Thyroid gland (tissue), 4 donors: ENCODE results near the gene ADRB1. TPM values are rescaled to one million over a fixed set of nuclear protein-coding genes. Genes with fewer than 3 reads are reported as not detected.

Experiments used
- DNase-seq, 2 donors: peaks; one replicate each; pipeline ENCODE4 v3.0.0-alpha.2; 2019
- H3K27ac ChIP-seq, 3 donors: fragments of 200-600 bp; sonication (generic); 1 replicate in 2 of 3; 2 replicates in 1 of 3; pipeline ENCODE4 v1.5.1; 2016 to 2019; ENCODE audit warnings: mild to moderate bottlenecking in 1 of 3, moderate library complexity in 1 of 3
- H3K27me3 ChIP-seq: fragments of 200-600 bp; sonication (generic); one replicate; pipeline ENCODE4 v1.5.1; 2019
- H3K36me3 ChIP-seq, 2 donors: fragments of 200-600 bp; sonication (generic); one replicate each; pipeline ENCODE4 v1.5.1; 2016 to 2019
- H3K4me1 ChIP-seq, 2 donors: fragments of 200-600 bp; sonication (generic); one replicate each; pipeline ENCODE4 v1.5.1; 2017 to 2019
- H3K4me3 ChIP-seq, 3 donors: fragments of 200-600 bp; sonication (generic); replicated peaks in 1 of 3; 1 replicate in 2 of 3; 2 replicates in 1 of 3; pipeline ENCODE4 v1.5.1; 2016; ENCODE audit warnings: mild to moderate bottlenecking in 1 of 3
- H3K9me3 ChIP-seq: fragments of 200-600 bp; sonication (generic); one replicate; pipeline ENCODE4 v1.5.1; 2017
- POLR2A ChIP-seq, 2 donors: fragments of 450-650 bp; IDR thresholded peaks; one replicate each; pipeline ENCODE4 v1.6.1; 2017; ENCODE audit warnings: antibody characterized with exemption in 2 of 2, mild to moderate bottlenecking in 2 of 2, moderate library complexity in 1 of 2
- WGBS, 2 donors: methylation state at CpG; one replicate each; pipeline ENCODE4 v1.1.5; 2017; 5-methylcytosine and 5-hydroxymethylcytosine counted together
- intact Hi-C: fragments of 100-400 bp; cut with DNase I; formaldehyde crosslinking; loops from one replicate; pipeline ENCODE4 v1.15.1; 2023
- total RNA-seq, 4 donors: library from RNA; depleted of rRNA; stranded (reverse); fragments of >200 nt; gene quantifications; one replicate each; pipeline ENCODE4 v1.2.3, GENCODE V29; 2016
- TF ChIP-seq, protein P1 (sequence below), 6 experiments: fragments of 200-600 bp in 3 of 6; fragments of 450-650 bp in 3 of 6; sonication (generic) in 3 of 6; IDR thresholded peaks; one replicate each; pipeline ENCODE4 v1.5.1; 2016 to 2019; ENCODE audit warnings: antibody characterized with exemption in 6 of 6, mild to moderate bottlenecking in 2 of 6, inconsistent platforms in 1 of 6, moderate library complexity in 1 of 6

The ADRB1 gene
- total RNA-seq, 4 donors from 2014 or later, result 0.27 to 1.7 (median 0.95) TPM

DNA sequence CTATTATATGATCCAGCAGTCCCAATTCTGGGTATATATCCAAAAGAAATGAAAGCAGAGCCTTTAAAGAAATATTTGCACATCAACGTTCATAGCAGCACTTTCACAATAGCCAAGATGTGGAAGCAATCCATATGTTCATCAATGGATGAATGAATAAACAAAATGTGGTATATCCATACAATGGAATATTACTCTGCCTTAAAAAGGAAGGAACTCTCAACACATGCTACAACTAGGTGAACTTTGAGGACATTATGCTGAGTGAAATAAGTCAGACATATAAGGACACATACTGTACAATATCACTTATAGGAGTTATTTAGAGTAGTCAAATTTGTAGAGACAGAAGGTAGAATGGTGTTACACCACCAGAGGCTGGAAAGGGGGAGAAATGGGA lies 28.0 kb upstream of the ADRB1 start:
- Histone ChIP-seq H3K27me3 (no peaks in the 10 kb centered on the region), H3K4me1 (no peaks in the 10 kb centered on the region), H3K9me3 (no peaks in the 10 kb centered on the region), H3K36me3 (no peaks in the 10 kb centered on the region), H3K27ac (no peak overlapping the region), H3K4me3 (no peak overlapping the region)
- WGBS, 2 donors, result 51 to 91% methylated on average over 1 of the region's 1 CpG
- DNase-seq, result no peak
- intact Hi-C loops, result no loop called here
- TF ChIP-seq POLR2A (IDR thresholded peaks at IDR 0.05), result no peak
- TF ChIP-seq, protein P1, sequence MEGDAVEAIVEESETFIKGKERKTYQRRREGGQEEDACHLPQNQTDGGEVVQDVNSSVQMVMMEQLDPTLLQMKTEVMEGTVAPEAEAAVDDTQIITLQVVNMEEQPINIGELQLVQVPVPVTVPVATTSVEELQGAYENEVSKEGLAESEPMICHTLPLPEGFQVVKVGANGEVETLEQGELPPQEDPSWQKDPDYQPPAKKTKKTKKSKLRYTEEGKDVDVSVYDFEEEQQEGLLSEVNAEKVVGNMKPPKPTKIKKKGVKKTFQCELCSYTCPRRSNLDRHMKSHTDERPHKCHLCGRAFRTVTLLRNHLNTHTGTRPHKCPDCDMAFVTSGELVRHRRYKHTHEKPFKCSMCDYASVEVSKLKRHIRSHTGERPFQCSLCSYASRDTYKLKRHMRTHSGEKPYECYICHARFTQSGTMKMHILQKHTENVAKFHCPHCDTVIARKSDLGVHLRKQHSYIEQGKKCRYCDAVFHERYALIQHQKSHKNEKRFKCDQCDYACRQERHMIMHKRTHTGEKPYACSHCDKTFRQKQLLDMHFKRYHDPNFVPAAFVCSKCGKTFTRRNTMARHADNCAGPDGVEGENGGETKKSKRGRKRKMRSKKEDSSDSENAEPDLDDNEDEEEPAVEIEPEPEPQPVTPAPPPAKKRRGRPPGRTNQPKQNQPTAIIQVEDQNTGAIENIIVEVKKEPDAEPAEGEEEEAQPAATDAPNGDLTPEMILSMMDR (IDR thresholded peaks at IDR 0.05), result no peak

DNA sequence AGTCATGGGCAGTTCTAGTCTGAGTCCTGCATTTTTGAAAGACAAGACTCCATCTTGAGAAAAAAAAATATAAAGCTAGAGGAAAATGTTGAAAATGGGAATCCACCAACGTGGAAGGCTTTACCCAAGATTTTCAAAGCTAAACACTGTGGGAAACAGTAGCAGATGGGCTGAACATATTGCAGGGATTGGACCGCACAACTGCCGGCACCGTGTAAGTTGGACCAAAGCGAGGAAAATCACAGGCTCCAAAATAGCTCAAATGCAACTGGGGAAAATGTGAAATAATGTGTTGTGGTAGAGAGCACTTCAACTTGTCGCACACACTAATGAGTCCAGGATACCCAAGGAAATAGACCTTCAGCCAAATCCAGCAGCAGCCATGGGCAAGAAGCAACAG lies 26.4 kb upstream of the ADRB1 start:
- TF ChIP-seq POLR2A (IDR thresholded peaks at IDR 0.05), result no peak
- TF ChIP-seq, protein P1 (IDR thresholded peaks at IDR 0.05), result no peak
- no peak for DNase-seq
- WGBS, 2 donors, result 84 to 93% methylated on average over 6 of the region's 6 CpGs

DNA sequence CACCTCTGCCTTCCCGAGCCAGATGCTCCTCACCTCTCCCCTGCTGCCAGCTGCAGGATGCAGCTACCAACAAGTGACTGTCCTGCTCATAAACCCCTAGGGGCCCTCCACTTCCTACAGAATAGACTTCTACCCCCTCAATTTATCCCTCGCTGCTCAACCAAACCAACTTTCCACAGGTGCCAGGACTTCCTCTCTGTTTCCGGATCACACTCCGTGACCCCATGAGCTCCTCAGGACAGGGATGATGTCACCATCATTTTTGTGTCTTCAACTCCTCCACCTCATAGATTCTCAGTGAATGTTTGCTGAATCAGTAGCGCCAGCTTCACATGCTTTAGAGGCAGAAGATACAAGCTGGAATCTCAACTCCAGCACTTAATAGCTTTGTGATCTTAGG lies 25.8 kb upstream of the ADRB1 start:
- no peaks in the 10 kb centered on the region for H3K36me3 ChIP-seq
- 60 to 72% methylated on average over 5 of the region's 5 CpGs for WGBS, 2 donors
- no peak for DNase-seq
- no peak overlapping the region for H3K27ac ChIP-seq
- no peaks in the 10 kb centered on the region for H3K9me3 ChIP-seq
- TF ChIP-seq, protein P1 (IDR thresholded peaks at IDR 0.05), result no peak
- TF ChIP-seq POLR2A (IDR thresholded peaks at IDR 0.05), result no peak
- intact Hi-C loops, result no loop called here
- no peak overlapping the region for H3K4me3 ChIP-seq
- no peaks in the 10 kb centered on the region for H3K4me1 ChIP-seq
- no peaks in the 10 kb centered on the region for H3K27me3 ChIP-seq

More for the DNA sequence above, 26.4 kb upstream of the ADRB1 start:
- H3K27ac ChIP-seq, result no peak overlapping the region
- no peaks in the 10 kb centered on the region for H3K4me1 ChIP-seq
- intact Hi-C loops, result no loop called here
- no peak overlapping the region for H3K4me3 ChIP-seq
- H3K27me3 ChIP-seq, result no peaks in the 10 kb centered on the region
- no peaks in the 10 kb centered on the region for H3K9me3 ChIP-seq
- H3K36me3 ChIP-seq, result no peaks in the 10 kb centered on the region

- Histone ChIP-seq H3K27me3 (no peaks in the 10 kb centered on the region), H3K4me1 (no peaks in the 10 kb centered on the region), H3K4me3 (no peak overlapping the region), H3K9me3 (no peaks in the 10 kb centered on the region), H3K36me3 (no peaks in the 10 kb centered on the region), H3K27ac (no peak overlapping the region)
- no peak for DNase-seq
- intact Hi-C loops, result no loop called here
- TF ChIP-seq, protein P1 (IDR thresholded peaks at IDR 0.05), result no peak
- TF ChIP-seq POLR2A (IDR thresholded peaks at IDR 0.05), result no peak
- 90 to 93% methylated on average over 4 of the region's 4 CpGs for WGBS, 2 donors
Observed at GRCh38 chr10:114019226-114019625, 24.4 kb upstream of the ADRB1 start.

- no peak for DNase-seq
- intact Hi-C loops, result no loop called here
- Histone ChIP-seq H3K4me3 (no peak overlapping the region), H3K27ac (no peak overlapping the region), H3K4me1 (peaks cover 0 to under 1% of the 10 kb centered on the region in 2 donors), H3K9me3 (no peaks in the 10 kb centered on the region), H3K36me3 (no peaks in the 10 kb centered on the region), H3K27me3 (no peaks in the 10 kb centered on the region)
- 84 to 85% methylated on average over 3 of the region's 3 CpGs for WGBS, 2 donors
- no peak for TF ChIP-seq POLR2A (IDR thresholded peaks at IDR 0.05)
- TF ChIP-seq, protein P1 (IDR thresholded peaks at IDR 0.05), result no peak
Observed at GRCh38 chr10:114021154-114021553, 22.5 kb upstream of the ADRB1 start.
